Left ventricle myocardium superior (tissue), 1 donor: ENCODE measurements around the gene NTRK2. TPM values are rescaled to one million over a fixed set of nuclear protein-coding genes. Genes with fewer than 3 reads are reported as not detected.

Experiments
- ATAC-seq: fragments of 200-7000 bp; cut with Tn5 transposase; one replicate; pipeline ENCODE4 v1.9.1; 2020; ENCODE audit warnings: mild to moderate bottlenecking, moderate library complexity
- DNase-seq: peaks from one replicate; pipeline ENCODE4 v3.0.0-alpha.2; 2020
- intact Hi-C: fragments of 100-400 bp; cut with micrococcal nuclease; formaldehyde crosslinking; loops from one replicate; pipeline ENCODE4 v1.11.0; 2022
- total RNA-seq: library from RNA; stranded (reverse); fragmentation: NEBNext Ultra II Directional; extraction: Animal tissue kit (Norgen Biotek cat#: 25700); gene quantifications from one replicate; pipeline ENCODE4 v1.2.1, GENCODE V29; 2021
- donor health status: DM: no; HTN: yes; CAD: no; lungs with severe emphysema.

The NTRK2 gene
- total RNA-seq, 1 donor from 2014 or later: 5.5 TPM

GRCh38 chr9:84900421-84900820, 230.9 kb downstream of the NTRK2 start:
- intact Hi-C loops: no loop called here
- ATAC-seq: no peak
- DNase-seq: no peak

DNA sequence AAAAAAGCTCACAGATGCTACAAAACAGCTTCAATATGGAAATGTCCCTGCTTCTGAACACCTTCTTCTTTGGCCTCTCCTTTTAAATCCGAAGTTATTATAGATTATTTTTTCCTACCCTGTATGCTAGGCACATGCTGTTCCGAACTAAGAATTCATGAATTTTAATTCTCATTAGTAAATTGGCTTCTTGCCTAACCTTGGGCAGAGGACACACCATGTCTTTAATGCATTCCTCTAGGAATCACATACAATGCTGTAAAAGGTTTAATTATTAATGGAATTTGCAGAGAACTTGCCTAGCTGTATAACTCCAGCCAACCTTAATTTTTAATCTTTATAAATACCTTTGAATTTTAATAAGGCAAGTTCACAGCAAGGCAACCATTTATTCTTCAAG, 234.4 kb downstream of the NTRK2 start:
- intact Hi-C loops: no loop called here
- DNase-seq (no peak), ATAC-seq (no peak)

- intact Hi-C loops: no loop called here
- DNase-seq (no peak), ATAC-seq (no peak)
Observed at GRCh38 chr9:84916769-84917168, 247.2 kb downstream of the NTRK2 start.

- ATAC-seq: peak; percentile 34
- DNase-seq: no peak
- intact Hi-C loops: no loop called here
Observed at GRCh38 chr9:84917366-84918070, 248.0 kb downstream of the NTRK2 start.

DNA sequence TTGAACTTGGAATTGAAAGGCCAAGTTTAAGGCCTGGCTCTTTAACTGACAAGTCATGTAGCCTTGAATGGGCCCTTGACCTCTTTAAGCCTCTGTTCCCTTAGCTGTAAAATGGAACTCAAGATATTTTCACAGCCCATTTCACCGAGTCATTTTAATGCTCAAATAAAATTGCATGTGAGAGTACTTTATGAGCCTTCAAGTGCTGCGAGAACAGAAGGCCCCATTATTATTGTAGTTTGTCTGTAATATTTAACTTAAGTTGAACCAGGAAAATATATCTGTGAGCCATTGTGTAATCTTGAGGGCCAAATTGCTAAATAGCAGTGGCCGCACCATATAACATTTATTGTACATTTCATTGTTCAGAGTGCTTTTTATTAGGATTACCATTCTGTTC, 249.9 kb downstream of the NTRK2 start:
- DNase-seq (no peak), ATAC-seq (no peak)
- intact Hi-C loops: no loop called here

GRCh38 chr9:84921175-84921574, 251.6 kb downstream of the NTRK2 start:
- DNase-seq (no peak), ATAC-seq (peak; percentile 35)
- intact Hi-C loops: no loop called here

GRCh38 chr9:84922051-84922450, 252.5 kb downstream of the NTRK2 start:
- no peak for DNase-seq

GRCh38 chr9:84924266-84924665, 254.7 kb downstream of the NTRK2 start:
- DNase-seq (no peak), ATAC-seq (no peak)
- intact Hi-C loops: no loop called here

More at GRCh38 chr9:84922051-84922450, 252.5 kb downstream of the NTRK2 start:
- intact Hi-C loops: no loop called here
- no peak for ATAC-seq

DNA sequence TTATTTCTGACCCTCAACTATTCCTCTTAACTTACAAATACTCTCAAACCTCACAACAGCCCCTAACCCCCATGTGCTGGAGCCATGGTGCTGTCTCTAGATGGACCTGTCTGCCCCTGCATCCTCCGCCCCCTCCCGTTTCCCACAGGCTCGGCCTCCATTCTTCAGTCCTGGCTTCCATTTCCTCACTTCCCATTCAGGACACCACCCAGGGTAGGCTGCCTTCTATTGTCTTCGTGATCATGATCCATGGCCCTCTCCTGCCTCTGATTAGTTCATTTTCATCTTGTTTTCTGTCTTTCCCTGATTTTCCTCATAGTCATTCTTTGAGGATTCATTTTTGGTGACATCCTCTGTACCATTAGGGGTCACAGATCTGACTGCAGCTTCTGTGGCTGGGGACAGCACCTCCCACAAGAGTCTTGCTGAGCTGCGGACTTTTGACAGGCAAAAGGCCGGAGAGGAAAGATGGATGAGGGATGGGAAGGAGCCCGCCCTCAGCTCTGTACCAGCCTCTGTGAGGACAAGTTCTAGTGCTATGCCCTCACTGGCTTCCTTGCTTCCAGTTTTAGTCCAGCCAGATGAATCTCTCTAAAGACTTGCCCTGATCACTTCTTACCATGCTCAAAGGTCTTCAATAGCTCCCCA, 255.8 kb downstream of the NTRK2 start:
- intact Hi-C loops: no loop called here
- no peak for ATAC-seq

DNA sequence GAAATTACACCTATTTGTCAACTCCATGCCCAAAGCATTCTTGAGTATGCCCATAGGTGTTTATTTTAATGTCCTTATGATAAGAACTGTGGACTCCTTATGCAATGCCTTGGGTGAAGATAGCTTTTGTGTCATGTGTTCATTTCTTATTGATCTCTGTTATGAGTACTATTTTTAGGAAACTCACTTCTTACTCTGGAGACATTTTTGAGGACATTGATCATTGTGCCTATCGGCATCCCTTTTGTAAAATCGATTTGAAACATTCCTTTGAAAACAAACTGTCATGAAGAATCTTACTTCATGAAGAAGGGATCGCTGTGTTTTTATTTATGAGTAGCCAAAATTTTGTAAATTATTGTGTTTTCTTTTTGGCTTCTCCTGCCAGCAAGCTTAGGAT, 257.3 kb downstream of the NTRK2 start:
- intact Hi-C loops: no loop called here
- DNase-seq (no peak), ATAC-seq (no peak)

More for the DNA sequence above, 255.8 kb downstream of the NTRK2 start:
- no peak for DNase-seq

DNA sequence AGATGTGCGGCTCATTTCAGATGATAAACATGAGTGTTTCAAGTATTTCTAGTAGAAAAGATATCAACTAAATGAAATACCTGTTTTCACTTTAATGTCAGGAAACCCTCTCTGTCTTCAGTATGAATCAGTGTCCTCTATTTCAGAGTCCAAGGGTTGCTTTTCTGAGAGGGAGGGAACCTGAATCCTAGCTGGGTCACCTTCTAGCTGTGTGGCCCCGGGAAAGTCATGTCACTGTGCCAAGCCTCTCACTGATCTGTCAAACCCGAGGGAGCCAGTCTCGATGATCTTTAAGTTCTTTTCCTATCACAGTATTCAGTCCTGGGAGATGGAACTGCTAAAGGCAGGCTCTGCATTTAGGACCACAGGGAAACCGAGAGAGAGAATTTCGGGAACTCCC, 258.9 kb downstream of the NTRK2 start:
- intact Hi-C loops: no loop called here
- DNase-seq (no peak), ATAC-seq (no peak)

DNA sequence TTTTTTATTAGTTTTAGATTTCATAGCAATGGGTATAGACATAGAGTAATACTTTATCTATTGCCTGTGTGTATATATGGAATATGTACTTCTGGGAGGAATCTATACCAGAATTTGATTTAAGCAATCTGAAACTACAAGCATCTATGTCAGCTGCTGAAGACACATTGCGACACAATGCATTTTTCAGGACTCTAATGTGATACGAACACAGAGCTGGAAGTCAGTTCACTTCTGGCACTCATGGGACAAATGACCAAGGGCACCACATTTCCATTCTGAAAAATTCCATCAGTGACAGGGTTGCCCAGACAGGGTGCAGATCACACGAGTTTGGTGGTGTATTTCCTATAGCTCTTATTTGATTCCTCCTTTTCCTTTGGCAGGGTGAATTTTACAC, 259.5 kb downstream of the NTRK2 start:
- DNase-seq (no peak), ATAC-seq (no peak)
- intact Hi-C loops: no loop called here

- DNase-seq (no peak), ATAC-seq (no peak)
- intact Hi-C loops: no loop called here
Observed at GRCh38 chr9:84932915-84933527, 263.5 kb downstream of the NTRK2 start.

DNA sequence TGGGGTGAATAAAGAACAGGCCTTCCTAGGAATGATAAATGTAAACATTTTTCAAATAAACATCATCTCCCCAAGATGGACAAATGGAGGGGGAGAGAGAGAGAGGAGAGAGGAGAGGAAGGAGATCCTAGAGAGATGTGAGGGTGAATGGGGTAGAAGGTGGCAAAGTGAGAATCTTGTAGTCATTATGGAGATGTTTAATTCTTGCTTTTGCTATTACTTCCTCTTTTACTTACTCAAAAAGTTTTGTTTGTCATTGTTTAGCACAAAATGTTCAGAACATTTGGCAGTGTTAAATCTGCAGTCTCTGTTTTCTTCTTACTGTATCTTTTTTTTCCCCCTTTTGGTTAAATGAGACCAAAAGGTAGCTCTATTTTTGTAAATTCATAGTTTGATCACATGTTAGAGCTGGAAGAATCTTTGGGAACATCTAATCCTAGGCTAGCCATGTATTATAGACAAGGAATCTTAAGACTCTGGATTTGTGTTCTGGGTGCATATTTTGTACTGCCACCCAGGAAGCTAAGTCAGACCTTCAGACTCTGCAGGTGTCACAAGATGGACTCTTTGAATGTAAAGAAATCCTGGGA, 266.1 kb downstream of the NTRK2 start:
- DNase-seq (no peak), ATAC-seq (no peak)
- intact Hi-C loops: no loop called here

DNA sequence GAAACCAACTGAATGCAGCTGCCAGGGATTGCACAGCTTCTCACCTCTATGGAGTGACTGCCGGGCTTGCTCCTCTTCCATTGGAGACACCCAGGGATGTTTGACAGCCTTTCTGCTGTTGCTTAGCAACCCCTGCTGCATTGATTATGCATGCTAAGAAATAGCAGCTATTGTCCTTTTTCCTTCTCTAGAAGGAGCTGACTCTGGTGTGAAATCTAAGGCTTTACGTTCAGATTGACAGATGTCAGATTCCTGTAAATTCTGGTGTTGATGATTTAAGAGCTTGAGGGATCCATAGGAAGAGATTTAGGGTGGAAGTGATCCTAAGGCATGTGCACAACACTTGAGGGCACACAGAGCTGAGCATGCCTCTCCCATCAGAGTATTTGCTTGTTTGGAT, 267.7 kb downstream of the NTRK2 start:
- no peak for ATAC-seq
- no peak for DNase-seq
- intact Hi-C loops: no loop called here

DNA sequence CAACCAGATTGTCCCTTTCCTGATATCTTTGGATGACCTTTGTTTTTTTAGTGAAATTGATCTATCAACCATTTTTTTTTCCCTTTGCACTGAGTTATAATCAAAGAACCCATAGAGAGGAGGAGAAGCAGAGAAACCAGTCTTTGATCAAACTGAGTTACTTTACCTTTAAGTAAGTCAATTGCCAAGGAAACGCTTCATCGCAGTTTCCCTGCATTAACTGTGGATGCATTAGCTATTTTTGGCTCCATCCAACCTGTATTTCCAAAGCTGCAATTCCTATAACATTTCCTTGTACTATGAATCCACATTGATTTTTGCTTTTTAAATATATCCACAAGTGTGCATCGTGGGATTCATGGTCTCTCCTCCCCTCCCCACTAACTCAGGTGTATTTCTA, 268.1 kb downstream of the NTRK2 start:
- ATAC-seq: no peak

GRCh38 chr9:84939774-84940173, 270.2 kb downstream of the NTRK2 start:
- intact Hi-C loops: no loop called here
- DNase-seq: no peak
- ATAC-seq: no peak

More for the DNA sequence above, 268.1 kb downstream of the NTRK2 start:
- DNase-seq: no peak
- intact Hi-C loops: no loop called here

DNA sequence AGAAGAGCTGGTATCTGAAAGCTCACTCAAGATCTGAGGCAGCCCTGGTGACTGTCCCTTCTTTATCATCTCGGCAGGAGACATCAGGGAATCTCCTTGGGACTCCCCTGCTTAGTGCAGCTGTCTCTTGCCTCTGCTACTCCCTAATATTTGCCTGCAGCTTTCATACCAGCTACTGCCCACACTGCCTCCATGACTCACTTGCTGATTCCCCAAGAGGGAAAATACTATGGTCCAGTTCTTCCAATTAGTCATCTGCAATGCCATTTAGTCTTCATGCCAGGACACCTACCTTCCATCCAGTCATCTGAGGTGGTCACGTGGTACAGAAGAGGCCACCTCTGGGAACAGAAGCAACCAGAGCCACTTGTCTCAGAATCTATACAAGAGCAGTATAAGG, 270.8 kb downstream of the NTRK2 start:
- DNase-seq: no peak
- intact Hi-C loops: no loop called here
- ATAC-seq: no peak

GRCh38 chr9:84941792-84942191, 272.3 kb downstream of the NTRK2 start:
- DNase-seq (no peak), ATAC-seq (no peak)
- intact Hi-C loops: no loop called here

GRCh38 chr9:84943482-84944050, 274.0 kb downstream of the NTRK2 start:
- DNase-seq (no peak), ATAC-seq (no peak)
- intact Hi-C loops: no loop called here
